Gastrocnemius medialis (tissue), 4 donors: ENCODE results near the gene ENOX1. TPM values are rescaled to one million over a fixed set of nuclear protein-coding genes. Genes with fewer than 3 reads are reported as not detected.

Experiments
- ATAC-seq, 2 donors: fragments of 150-250 bp; one replicate each; pipeline ENCODE4 v1.9.1; 2016
- DNase-seq, 2 donors: peaks; one replicate each; pipeline ENCODE4 v3.0.0-alpha.2; 2019
- H3K27ac ChIP-seq, 4 donors: fragments of 200-600 bp; sonication (generic); 1 replicate in 1 of 4; 2 replicates in 3 of 4; pipeline ENCODE4 v1.5.1; 2016 to 2018; ENCODE audit warnings: mild to moderate bottlenecking in 2 of 4, moderate library complexity in 1 of 4
- H3K27me3 ChIP-seq, 3 donors: fragments of 200-600 bp; sonication (generic) in 2 of 3; 1 replicate in 1 of 3; 2 replicates in 2 of 3; pipeline versions ENCODE4 v1.5.1 to v1.6.0; 2016 to 2019; ENCODE audit warnings: mild to moderate bottlenecking in 1 of 3, moderate library complexity in 1 of 3
- H3K36me3 ChIP-seq, 2 donors: fragments of 200-600 bp; sonication (generic) in 1 of 2; one replicate each; pipeline ENCODE4 v1.5.1; 2017 to 2018
- H3K4me1 ChIP-seq, 2 donors: fragments of 200-600 bp; sonication (generic) in 1 of 2; one replicate each; pipeline ENCODE4 v1.5.1; 2016 to 2017; ENCODE audit warnings: mild to moderate bottlenecking in 2 of 2
- H3K4me3 ChIP-seq, 4 donors: fragments of 200-600 bp; sonication (generic) in 3 of 4; 1 replicate in 1 of 4; 2 replicates in 3 of 4; pipeline ENCODE4 v1.5.1; 2016 to 2019; ENCODE audit warnings: mild to moderate bottlenecking in 2 of 4
- H3K9me3 ChIP-seq, 3 donors: fragments of 200-600 bp; sonication (generic) in 2 of 3; 1 replicate in 1 of 3; 2 replicates in 2 of 3; pipeline ENCODE4 v1.5.1; 2016 to 2019
- POLR2A ChIP-seq, 2 donors: fragments of 450-650 bp; IDR thresholded peaks; one replicate each; pipeline ENCODE4 v1.6.1; 2017; ENCODE audit warnings: antibody characterized with exemption in 2 of 2, mild to moderate bottlenecking in 2 of 2, moderate library complexity in 2 of 2
- in situ Hi-C, 4 donors: fragments of 200-750 bp; cut with MboI; loops; one replicate each; pipeline versions ENCODE4 v1.15.0 to v1.8.0; 2017; ENCODE audit warnings: low sequenced_read_pairs in 4 of 4
- intact Hi-C: fragments of 100-400 bp; cut with DNase I; formaldehyde crosslinking; loops from one replicate; pipeline ENCODE4 v1.15.1; 2023; ENCODE audit warnings: low total_unique reads
- total RNA-seq, 4 donors: library from RNA; depleted of rRNA; stranded (reverse); fragments of >200 nt; gene quantifications; one replicate each; pipeline versions ENCODE4 v1.1.0 to v1.2.3, GENCODE V29; 2016
- TF ChIP-seq, protein P1 (sequence below), 5 experiments: fragments of 450-650 bp in 3 of 5; fragments of 200-600 bp in 2 of 5; sonication (generic) in 2 of 5; IDR thresholded peaks in 4 of 5; conservative IDR thresholded peaks in 1 of 5; 1 replicate in 4 of 5; 2 replicates in 1 of 5; pipeline ENCODE4 v1.5.1; 2016 to 2019; ENCODE audit warnings: antibody characterized with exemption in 5 of 5, mild to moderate bottlenecking in 3 of 5, moderate library complexity in 3 of 5

Gene ENOX1
- total RNA-seq, 4 donors from 2014 or later: 0.46 to 3.5 (median 1.8) TPM

DNA sequence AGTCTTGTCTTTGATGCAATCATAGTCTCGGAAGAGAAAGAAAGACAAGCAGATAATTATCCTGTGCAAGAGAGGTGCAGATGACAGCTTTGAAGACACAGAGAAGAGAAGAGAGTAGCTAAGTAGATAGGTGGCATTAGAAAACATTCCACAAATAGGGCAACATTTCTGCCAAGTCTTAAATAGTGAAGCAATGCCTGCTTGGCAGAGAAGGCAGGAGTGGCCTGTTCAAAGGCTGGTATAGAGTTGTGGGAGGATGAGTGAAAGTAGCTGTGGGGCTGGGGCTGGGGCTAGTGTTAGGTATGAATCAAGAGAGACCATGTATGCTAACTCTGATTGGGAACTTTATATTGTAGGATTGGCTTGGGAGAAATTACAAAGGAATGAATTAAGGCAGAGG lies 457.9 kb downstream of the ENOX1 start:
- intact Hi-C loops (no loop called here), in situ Hi-C loops (no loop called here)
- no peaks in the 10 kb centered on the region for H3K27me3 ChIP-seq
- H3K36me3 ChIP-seq: no peaks in the 10 kb centered on the region
- ATAC-seq (peak in 1 of 2 donors; percentile 66), DNase-seq (no peak)
- TF ChIP-seq POLR2A (IDR thresholded peaks at IDR 0.05): no peak
- TF ChIP-seq, protein P1, sequence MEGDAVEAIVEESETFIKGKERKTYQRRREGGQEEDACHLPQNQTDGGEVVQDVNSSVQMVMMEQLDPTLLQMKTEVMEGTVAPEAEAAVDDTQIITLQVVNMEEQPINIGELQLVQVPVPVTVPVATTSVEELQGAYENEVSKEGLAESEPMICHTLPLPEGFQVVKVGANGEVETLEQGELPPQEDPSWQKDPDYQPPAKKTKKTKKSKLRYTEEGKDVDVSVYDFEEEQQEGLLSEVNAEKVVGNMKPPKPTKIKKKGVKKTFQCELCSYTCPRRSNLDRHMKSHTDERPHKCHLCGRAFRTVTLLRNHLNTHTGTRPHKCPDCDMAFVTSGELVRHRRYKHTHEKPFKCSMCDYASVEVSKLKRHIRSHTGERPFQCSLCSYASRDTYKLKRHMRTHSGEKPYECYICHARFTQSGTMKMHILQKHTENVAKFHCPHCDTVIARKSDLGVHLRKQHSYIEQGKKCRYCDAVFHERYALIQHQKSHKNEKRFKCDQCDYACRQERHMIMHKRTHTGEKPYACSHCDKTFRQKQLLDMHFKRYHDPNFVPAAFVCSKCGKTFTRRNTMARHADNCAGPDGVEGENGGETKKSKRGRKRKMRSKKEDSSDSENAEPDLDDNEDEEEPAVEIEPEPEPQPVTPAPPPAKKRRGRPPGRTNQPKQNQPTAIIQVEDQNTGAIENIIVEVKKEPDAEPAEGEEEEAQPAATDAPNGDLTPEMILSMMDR (IDR thresholded peaks at IDR 0.05 in 4 of 5, conservative IDR thresholded peaks at IDR 0.05 in 1 of 5): no peak
- peaks cover 5 to 14% of the 10 kb centered on the region in 2 donors for H3K4me1 ChIP-seq
- no peak overlapping the region for H3K4me3 ChIP-seq
- H3K27ac ChIP-seq: no peak overlapping the region
- no peaks in the 10 kb centered on the region for H3K9me3 ChIP-seq

DNA sequence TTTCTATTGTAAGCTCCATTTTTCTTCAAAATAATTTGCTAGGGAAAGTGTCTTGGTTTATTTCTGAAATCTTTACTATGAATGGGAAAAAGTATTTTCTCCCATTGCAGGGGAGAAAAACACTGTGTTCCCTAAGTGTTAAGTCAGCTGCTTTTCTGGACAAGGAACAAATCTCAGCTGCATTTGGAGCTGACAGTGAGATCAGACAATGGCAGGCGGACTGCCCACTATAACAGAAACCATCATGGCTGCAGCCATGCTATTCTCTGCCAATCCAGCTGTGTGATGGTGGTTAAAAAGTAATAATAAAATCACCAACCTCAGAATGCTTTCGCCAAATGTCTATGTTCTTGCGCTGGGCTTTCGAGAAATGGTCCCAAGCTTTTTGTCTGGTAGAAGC lies 460.7 kb downstream of the ENOX1 start:
- no peak overlapping the region for H3K4me3 ChIP-seq
- H3K4me1 ChIP-seq: peaks cover 5 to 14% of the 10 kb centered on the region in 2 donors
- intact Hi-C loops: no loop called here
- ATAC-seq (peak in 1 of 2 donors; percentile 64), DNase-seq (no peak)
- no peaks in the 10 kb centered on the region for H3K9me3 ChIP-seq
- no peaks in the 10 kb centered on the region for H3K36me3 ChIP-seq
- TF ChIP-seq POLR2A (IDR thresholded peaks at IDR 0.05): no peak
- TF ChIP-seq, protein P1 (IDR thresholded peaks at IDR 0.05 in 4 of 5, conservative IDR thresholded peaks at IDR 0.05 in 1 of 5): no peak
- no peak overlapping the region for H3K27ac ChIP-seq
- in situ Hi-C loops: no loop called here
- H3K27me3 ChIP-seq: no peaks in the 10 kb centered on the region

DNA sequence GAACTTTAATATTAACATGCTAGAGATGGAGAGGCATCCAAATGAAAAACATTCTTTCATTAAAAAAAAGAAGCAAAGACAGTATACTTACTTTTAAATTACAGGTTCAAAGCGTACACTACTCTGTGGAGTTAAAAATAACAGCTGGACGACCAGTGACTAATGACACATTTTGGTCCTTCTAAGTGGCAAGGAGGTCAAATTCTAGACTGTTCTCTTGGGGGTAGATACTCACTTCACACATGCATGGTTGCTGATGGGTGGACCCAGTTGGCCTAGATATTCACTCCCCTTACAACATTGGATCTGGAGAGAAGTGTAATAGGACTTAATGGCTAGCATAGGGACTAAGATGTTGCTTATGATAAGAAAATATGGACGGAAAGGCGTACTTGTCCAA lies 461.1 kb downstream of the ENOX1 start:
- H3K4me1 ChIP-seq: peaks cover 5 to 14% of the 10 kb centered on the region in 2 donors
- H3K9me3 ChIP-seq: no peaks in the 10 kb centered on the region
- TF ChIP-seq, protein P1 (IDR thresholded peaks at IDR 0.05 in 4 of 5, conservative IDR thresholded peaks at IDR 0.05 in 1 of 5): no peak
- no peak for TF ChIP-seq POLR2A (IDR thresholded peaks at IDR 0.05)
- H3K36me3 ChIP-seq: no peaks in the 10 kb centered on the region
- H3K4me3 ChIP-seq: no peak overlapping the region
- in situ Hi-C loops: no loop called here
- intact Hi-C loops: no loop called here
- DNase-seq (no peak), ATAC-seq (peak; percentile 43 to 77)
- no peak overlapping the region for H3K27ac ChIP-seq
- no peaks in the 10 kb centered on the region for H3K27me3 ChIP-seq

DNA sequence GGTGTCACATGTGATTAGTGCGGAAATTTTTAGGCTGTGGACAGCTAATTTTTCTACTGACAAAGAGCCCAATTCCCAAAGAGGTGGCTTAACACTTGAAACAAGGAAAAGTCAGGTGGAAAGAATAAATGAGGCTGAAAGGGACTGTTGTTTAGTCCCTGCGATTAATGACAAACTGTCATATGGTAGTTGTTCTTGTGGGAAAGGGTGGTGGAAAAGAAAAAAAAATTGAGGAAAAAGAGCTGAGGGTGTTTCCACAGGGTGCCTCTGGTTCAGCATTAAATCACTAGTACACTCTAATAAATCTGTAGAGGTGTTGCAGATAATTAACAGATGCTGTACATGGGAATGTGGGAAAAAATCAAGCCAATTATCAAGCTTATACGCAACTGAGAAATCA lies 462.6 kb downstream of the ENOX1 start:
- Histone ChIP-seq H3K27me3 (no peaks in the 10 kb centered on the region), H3K36me3 (no peaks in the 10 kb centered on the region), H3K4me1 (peaks cover 5 to 14% of the 10 kb centered on the region in 2 donors), H3K27ac (no peak overlapping the region), H3K4me3 (no peak overlapping the region), H3K9me3 (no peaks in the 10 kb centered on the region)
- TF ChIP-seq, protein P1 (IDR thresholded peaks at IDR 0.05 in 4 of 5, conservative IDR thresholded peaks at IDR 0.05 in 1 of 5): no peak
- no peak for TF ChIP-seq POLR2A (IDR thresholded peaks at IDR 0.05)
- intact Hi-C loops (no loop called here), in situ Hi-C loops (loop anchor here in 1 of 4 donors (25.0 kb wide), 1 partner anchor 463 kb away; the partner anchor contains the start of gene ENOX1)
- no peak for DNase-seq
- ATAC-seq: no peak
